OCI-LY7 (cell line): Measurements from ENCODE around the gene BASP1.
"Not testable (repeated sequence)": the region's sequence is repeated elsewhere in the genome, so short reads cannot be mapped to it uniquely, and the experiment has no call there.

Experiments used
- CTCF ChIP-seq: fragments of 200-600 bp; sonication (generic); conservative IDR thresholded peaks from 2 replicates; pipeline ENCODE4 v1.5.1; 2014; ENCODE audit warnings: mild to moderate bottlenecking, antibody characterized with exemption, low read length, moderate library complexity, mixed read lengths
- EZH2phosphoT487 ChIP-seq: fragments of 200-600 bp; sonication (generic); IDR thresholded peaks from 2 replicates; pipeline ENCODE4 v1.6.1; 2018; ENCODE audit warnings: low read depth, borderline replicate concordance, mild to moderate bottlenecking, mixed run types, antibody characterized with exemption, low read length, moderate library complexity, mixed read lengths

- not testable (repeated sequence) for TF ChIP-seq CTCF, EZH2phosphoT487
Measured at GRCh38 chr5:17191574-17191973, 25.9 kb upstream of the BASP1 start.
